NCI-H187 treated with DMSO at 0.1 percent for 48 hours (cell line): ENCODE measurements around the gene PRTFDC1.
A peak's percentile ranks its signal among the peaks of the same experiment; 100 is the strongest.
"Not testable (repeated sequence)": the region's sequence is repeated elsewhere in the genome, so short reads cannot be mapped to it uniquely, and the experiment has no call there.

Experiments used
- DNase-seq: peaks from one replicate; lab custom pipeline; 2025; lab: John Stamatoyannopoulos, UW

The PRTFDC1 gene, protein sequence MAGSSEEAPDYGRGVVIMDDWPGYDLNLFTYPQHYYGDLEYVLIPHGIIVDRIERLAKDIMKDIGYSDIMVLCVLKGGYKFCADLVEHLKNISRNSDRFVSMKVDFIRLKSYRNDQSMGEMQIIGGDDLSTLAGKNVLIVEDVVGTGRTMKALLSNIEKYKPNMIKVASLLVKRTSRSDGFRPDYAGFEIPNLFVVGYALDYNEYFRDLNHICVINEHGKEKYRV

GRCh38 chr10:24952143-24952706 is at the start of gene PRTFDC1:
PRTFDC1 (minus strand) TSS chr10:24952606; CDS start chr10:24952575, 31 bp downstream.
- DNase-seq = no peak

DNA sequence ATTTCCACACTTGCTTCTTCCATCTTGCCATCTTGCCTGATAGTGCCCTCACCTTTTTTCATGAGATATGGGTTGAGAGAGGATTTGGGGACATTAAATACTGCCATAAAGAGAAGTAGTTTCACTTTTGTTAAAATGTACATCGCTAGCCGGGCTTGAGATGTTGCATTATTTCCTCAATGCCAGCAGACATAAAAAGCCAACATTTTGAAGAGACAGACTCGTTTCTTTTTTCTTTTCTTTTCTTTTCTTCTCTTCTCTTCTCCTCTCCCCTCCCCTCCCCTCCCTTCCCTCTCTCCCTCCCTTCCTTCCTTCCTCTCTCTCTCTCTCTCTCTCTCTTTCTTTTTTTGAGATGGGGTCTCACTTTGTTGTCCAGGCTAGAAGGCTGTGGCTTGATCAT is 45.6 kb upstream of the PRTFDC1 start:
- no peak for DNase-seq

- no peak for DNase-seq
Measured at GRCh38 chr10:24995072-24995471, 42.7 kb upstream of the PRTFDC1 start.

DNA sequence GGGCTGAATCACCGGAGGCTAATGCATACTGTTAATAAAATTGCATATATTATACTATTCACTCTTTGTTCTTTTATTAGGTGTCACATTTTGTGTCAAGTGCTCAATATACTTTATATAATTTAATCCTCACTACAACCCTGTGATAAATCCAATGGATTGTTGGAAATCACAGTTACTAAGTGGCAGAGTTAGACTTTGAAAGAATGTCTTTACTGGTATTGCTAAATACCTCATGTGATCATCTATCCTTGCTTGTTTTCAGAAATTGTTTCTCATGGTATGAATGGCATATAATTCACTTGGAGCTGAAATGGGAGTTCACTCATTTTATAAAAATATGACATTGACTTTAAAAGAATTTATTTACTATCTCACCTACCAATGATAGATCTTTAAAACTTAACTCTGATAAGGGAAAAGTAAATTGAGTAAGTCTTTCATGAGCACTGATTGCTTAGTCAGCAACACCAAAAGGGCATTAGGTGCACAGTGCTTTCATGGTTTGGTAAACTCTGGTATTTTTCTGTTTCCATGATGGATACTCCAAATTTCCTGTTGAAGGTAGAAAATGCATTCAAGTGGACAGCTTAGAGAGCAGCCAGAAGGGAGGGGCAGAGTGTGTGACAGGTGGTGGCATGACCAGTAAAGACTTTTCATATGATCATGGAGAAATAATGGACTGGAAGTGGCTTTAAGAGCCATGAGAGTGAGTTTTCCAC is 41.0 kb upstream of the PRTFDC1 start:
- peak; percentile 17 for DNase-seq

DNA sequence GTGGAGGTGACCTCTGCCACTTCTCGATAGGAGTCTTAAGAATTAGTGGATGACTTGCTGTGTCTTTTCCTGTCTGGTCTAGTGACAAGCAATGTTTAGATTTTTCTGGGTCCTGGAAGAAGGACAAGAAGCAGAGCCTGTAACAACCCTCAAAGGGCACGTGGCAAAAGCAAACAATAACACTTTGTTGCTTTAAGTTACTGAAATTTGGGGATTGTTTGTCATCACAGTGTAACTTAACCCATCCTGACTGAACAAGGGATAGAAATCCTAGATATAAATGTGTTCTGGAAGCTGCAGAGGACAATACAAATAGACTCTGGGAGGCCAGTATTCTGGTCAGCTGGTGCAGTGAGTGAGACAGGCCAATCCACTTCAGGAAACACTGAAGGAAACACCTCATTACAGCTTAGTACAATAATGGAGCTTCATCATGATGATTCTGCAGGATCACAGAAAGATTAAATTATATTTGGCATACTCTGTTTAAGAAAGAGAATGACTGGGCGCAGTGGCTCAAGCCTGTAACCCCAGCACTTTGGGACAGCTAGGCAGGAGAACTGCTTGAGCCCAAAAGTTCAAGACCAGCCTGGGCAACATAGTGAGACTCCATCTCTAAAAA is 40.2 kb upstream of the PRTFDC1 start:
- no peak for DNase-seq

DNA sequence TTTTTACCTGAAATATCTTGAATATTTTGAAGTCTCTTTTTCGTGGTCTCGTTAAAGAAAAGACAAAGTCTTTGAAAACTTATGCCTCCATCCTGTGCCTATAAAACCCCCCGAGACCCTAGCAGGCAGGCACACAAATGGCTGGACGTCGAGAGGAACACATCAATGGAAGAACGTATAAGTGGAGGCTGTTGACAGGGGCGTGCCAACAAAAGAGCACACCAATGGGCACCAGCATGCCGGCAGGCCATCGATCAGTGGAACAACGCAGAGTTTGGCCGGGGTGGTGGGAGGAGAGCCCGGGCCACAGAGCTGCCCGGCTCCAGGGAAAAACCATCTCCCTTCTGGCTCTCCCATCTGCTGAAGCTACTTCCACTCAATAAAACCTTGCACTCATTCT is 38.9 kb upstream of the PRTFDC1 start:
- DNase-seq = no peak

- no peak for DNase-seq
Measured at GRCh38 chr10:24989867-24990266, 37.5 kb upstream of the PRTFDC1 start.

DNA sequence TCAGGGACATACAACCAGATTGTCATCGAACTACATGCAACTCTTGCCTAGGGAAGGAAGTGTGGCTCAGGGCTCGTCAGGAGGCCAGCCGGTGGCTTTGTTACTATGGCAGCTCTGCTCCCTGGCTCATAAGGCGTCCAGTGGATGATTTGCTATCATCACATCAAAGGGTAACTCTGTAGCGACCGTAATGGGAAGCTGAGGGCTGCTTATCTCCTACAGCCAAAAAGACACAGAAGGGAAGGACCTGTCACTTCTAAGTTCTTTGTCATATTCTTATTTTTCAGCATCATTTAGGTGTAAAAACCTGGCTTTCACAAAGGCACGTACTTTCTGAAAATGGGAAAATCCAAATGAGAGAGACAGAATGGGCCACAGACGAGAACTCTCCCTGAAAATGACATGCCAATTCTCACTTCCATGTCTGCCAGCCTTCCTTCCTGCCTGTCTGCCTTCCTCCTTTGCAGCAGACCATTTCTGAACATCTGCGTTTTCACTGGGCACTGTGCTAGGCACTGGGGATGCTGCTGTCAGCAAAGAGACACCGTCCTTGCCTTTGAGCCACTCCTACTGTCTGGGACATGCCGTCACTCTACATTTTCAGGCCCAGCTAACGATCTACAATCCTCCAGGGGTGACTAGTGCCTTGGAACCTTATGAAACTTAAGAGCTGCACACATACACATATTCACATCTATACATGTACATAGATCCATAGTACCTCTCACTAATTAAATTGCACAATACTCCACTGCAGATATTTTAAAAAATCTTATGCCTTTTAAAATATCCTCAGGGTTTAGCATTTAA is 36.6 kb upstream of the PRTFDC1 start:
- DNase-seq = no peak

- no peak for DNase-seq
Measured at GRCh38 chr10:24984906-24985305, 32.5 kb upstream of the PRTFDC1 start.

DNA sequence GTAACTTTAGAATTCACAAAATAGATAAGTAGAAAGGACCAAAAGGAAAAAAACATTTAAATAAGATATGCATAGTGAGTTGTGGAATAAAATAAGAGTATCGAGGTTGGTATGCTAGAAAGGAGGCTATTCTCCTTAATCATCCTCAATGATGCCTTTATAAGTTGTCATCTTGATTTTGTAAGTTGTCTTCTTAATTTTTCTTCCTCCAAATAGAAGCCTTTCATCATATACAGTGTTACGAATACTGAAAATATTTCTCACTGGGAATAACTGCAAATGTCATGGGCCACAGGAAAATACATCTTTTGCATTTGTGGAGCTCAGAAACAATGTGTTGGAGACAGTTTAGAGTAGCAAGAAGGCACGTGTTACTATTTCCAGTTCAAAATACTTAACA is 31.5 kb upstream of the PRTFDC1 start:
- DNase-seq = no peak

- DNase-seq = no peak
Measured at GRCh38 chr10:24983130-24983529, 30.7 kb upstream of the PRTFDC1 start.

DNA sequence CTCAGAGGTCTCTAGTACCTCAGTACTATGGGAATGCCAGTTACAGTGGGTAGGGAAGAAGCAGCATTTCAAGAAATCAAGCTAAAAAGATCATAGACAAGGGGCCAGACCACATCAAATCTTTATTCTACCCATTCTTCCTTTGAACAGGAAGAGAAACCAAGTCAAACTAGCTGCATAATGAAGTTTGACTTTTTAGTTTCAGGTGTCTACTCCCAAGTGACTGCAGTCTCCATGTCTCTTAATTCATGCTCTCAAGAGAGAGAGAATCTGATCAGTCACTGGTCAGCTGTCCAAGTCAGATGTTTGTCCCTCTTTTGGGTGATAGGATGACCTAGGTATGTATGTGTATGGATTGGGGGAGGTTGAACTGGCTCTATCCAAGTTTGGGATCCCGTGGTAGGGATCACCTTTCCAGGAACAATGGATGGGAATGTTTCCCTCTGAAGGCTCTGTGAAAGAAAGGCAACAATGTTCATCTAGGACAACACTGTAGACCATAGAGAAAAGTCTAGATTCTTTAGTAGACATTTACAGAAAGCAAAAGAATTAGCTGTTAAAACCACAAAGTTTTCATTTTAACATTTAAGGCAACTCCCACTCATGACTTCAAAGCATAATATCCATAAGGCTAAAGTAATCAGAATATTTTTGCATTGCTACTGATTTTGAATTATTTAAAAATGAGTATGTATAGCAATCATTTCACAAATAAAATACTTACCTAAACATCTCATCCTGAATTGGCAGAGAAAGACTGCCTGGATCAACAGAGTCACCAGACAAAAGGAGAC is 30.1 kb upstream of the PRTFDC1 start:
- no peak for DNase-seq

GRCh38 chr10:24981161-24981710 is 28.8 kb upstream of the PRTFDC1 start:
- no peak for DNase-seq

GRCh38 chr10:24979685-24980084 is 27.3 kb upstream of the PRTFDC1 start:
- no peak for DNase-seq

- no peak for DNase-seq
Measured at GRCh38 chr10:24974976-24975375, 22.6 kb upstream of the PRTFDC1 start.

- DNase-seq = no peak
Measured at GRCh38 chr10:24973163-24973562, 20.8 kb upstream of the PRTFDC1 start.

GRCh38 chr10:24971374-24971773 is 19.0 kb upstream of the PRTFDC1 start:
- DNase-seq = no peak

DNA sequence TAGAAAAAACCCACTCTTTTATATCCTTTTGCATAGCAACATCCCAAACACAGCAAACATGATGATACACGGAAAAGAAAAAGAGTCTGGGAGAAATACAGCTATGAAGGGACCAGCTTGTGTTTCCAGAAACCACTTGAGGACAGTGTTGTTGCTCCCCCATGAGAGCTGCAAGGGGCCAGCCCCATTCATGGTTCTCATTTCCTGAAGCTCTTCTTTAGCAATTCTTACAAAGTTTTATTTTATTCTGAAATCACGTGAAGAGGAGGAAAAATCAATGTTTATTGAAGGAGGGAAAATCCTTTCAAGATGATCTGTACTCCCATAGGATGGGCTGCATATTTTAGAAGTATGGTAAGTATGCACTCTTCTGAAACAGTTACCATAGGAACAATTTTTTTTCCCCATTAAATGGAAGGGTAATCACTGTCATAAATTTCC is 17.5 kb upstream of the PRTFDC1 start:
- no peak for DNase-seq

DNA sequence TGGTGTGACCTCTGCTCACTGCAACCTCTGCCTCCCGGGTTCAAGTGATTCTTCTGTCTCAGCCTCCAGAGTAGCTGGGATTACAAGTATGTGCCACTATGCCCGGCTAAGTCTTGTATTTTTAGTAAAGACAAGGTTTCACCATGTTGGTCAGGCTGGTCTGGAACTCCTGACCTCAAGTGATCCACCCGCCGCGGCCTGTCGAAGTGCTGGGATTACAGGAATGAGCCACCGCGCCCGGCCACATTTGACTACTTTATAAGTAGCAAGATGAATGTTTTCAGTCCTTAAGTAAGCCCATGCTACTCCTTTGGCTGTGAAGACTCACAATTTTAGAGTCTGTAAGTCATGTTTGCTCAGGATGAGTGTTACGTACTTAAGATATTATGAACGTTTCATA is 16.5 kb upstream of the PRTFDC1 start:
- not testable (repeated sequence) for DNase-seq

- no peak for DNase-seq
Measured at GRCh38 chr10:24968349-24968748, 15.9 kb upstream of the PRTFDC1 start.

DNA sequence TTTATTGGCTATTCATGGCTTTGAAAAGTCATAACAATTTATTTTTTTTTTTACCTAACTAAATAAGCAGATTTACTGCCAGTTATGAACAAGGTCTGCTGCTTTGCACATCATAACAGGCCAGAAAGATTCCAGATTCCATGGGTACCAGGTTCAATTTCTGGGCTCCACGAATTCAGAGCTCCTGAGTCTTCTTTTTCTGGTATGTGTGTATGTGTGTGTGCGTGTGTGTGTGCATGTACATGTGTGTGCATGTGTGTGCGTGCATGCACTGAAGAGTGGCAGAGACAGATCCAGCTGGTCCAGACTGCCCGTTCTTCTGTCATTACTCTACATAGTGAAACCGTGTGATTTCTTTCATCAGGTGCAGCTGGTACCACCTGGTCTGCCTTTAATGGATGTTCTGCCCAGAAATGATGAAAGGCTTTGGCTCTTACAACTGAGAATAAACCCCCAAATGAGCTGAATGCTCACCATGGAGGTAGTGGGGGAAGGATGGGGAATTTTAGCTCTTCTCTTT is 14.6 kb upstream of the PRTFDC1 start:
- DNase-seq = no peak
